CD14-positive monocyte (primary cell): Measurements from ENCODE around the gene NFYC. TPM values are rescaled to one million over a fixed set of nuclear protein-coding genes. Genes with fewer than 3 reads are reported as not detected.

Experiments used
- DNase-seq, 3 donors: peaks; one replicate each; pipeline ENCODE4 v3.0.0-alpha.2; 2011 to 2022
- H2AFZ ChIP-seq: 2 replicates; pipeline ENCODE4 v1.6.0; 2012; ENCODE audit warnings: mild to moderate bottlenecking, low read depth, low read length, inconsistent platforms; ENCODE audit not compliant: insufficient read depth, poor library complexity, severe bottlenecking
- H3K27ac ChIP-seq, 2 donors: 1 replicate in 1 of 2; 2 replicates in 1 of 2; pipeline ENCODE4 v1.5.1; 2012 to 2013; ENCODE audit warnings: low read length in 2 of 2, control low read depth in 1 of 2, inconsistent platforms in 1 of 2, low read depth in 1 of 2, mild to moderate bottlenecking in 1 of 2
- H3K27me3 ChIP-seq, 2 donors: one replicate each; pipeline versions ENCODE4 v1.6.0 to v1.6.1; 2011 to 2013; ENCODE audit warnings: low read length in 2 of 2; ENCODE audit not compliant: control insufficient read depth in 2 of 2, insufficient read depth in 2 of 2
- H3K36me3 ChIP-seq, 2 donors: replicated peaks in 1 of 2; 1 replicate in 1 of 2; 2 replicates in 1 of 2; pipeline versions ENCODE4 v1.5.1 to v1.6.1; 2012 to 2013; ENCODE audit warnings: low read length in 2 of 2, control low read depth in 1 of 2, inconsistent platforms in 1 of 2, mild to moderate bottlenecking in 1 of 2; ENCODE audit not compliant: insufficient read depth in 2 of 2, control insufficient read depth in 1 of 2
- H3K4me1 ChIP-seq, 2 donors: 1 replicate in 1 of 2; 2 replicates in 1 of 2; pipeline versions ENCODE4 v1.5.1 to v1.6.1; 2012 to 2013; ENCODE audit warnings: low read length in 2 of 2, control low read depth in 1 of 2, inconsistent platforms in 1 of 2, mild to moderate bottlenecking in 1 of 2, moderate library complexity in 1 of 2; ENCODE audit not compliant: insufficient read depth in 2 of 2, control insufficient read depth in 1 of 2
- H3K4me2 ChIP-seq: replicated peaks from 2 replicates; pipeline ENCODE3; 2012; ENCODE audit warnings: low read length, moderate library complexity, mild to moderate bottlenecking; ENCODE audit not compliant: poor library complexity, severe bottlenecking; ENCODE audit errors: extremely low read depth
- H3K4me3 ChIP-seq, 3 experiments: fragments of 200-600 bp in 1 of 3; sonication (generic) in 1 of 3; replicated peaks in 1 of 3; 1 replicate in 2 of 3; 2 replicates in 1 of 3; pipeline ENCODE4 v1.5.1; 2011 to 2013; ENCODE audit warnings: low read length in 3 of 3, mild to moderate bottlenecking in 3 of 3, control low read depth in 2 of 3, low read depth in 2 of 3, inconsistent platforms in 1 of 3, moderate library complexity in 1 of 3
- H3K79me2 ChIP-seq: 2 replicates; pipeline ENCODE4 v1.6.0; 2012; ENCODE audit warnings: mild to moderate bottlenecking, control low read depth, inconsistent platforms, low read length, moderate library complexity; ENCODE audit not compliant: insufficient read depth
- H3K9ac ChIP-seq: 2 replicates; pipeline ENCODE4 v1.6.0; 2017; ENCODE audit warnings: low read length, mild to moderate bottlenecking; ENCODE audit not compliant: insufficient read depth, poor library complexity, severe bottlenecking
- H3K9me3 ChIP-seq, 2 donors: replicated peaks in 1 of 2; 1 replicate in 1 of 2; 2 replicates in 1 of 2; pipeline versions ENCODE4 v1.5.1 to v1.6.1; 2012 to 2013; ENCODE audit warnings: low read length in 2 of 2, control low read depth in 1 of 2; ENCODE audit not compliant: control insufficient read depth in 1 of 2, insufficient read depth in 1 of 2
- H4K20me1 ChIP-seq: 2 replicates; pipeline ENCODE4 v1.6.0; 2012; ENCODE audit warnings: mild to moderate bottlenecking, low read length, control low read depth, moderate library complexity; ENCODE audit not compliant: insufficient read depth
- H3K27ac Mint-ChIP-seq, 7 donors: one replicate each; pipeline ENCODE4 v1.8.0; 2020; ENCODE audit warnings: mild to moderate bottlenecking in 7 of 7, mixed read lengths in 7 of 7, moderate library complexity in 6 of 7, inconsistent platforms in 2 of 7
- H3K27me3 Mint-ChIP-seq, 3 donors: one replicate each; pipeline ENCODE4 v1.8.0; 2021 to 2022; ENCODE audit warnings: low read depth in 3 of 3, mild to moderate bottlenecking in 3 of 3, mixed read lengths in 3 of 3, moderate library complexity in 3 of 3, inconsistent platforms in 1 of 3
- H3K36me3 Mint-ChIP-seq, 2 donors: one replicate each; pipeline ENCODE4 v1.8.0; 2020; ENCODE audit warnings: mixed read lengths in 2 of 2, inconsistent platforms in 1 of 2, mild to moderate bottlenecking in 1 of 2
- H3K4me1 Mint-ChIP-seq: one replicate; pipeline ENCODE4 v1.8.0; 2020; ENCODE audit warnings: mild to moderate bottlenecking, mixed read lengths
- H3K4me3 Mint-ChIP-seq, 2 donors: one replicate each; pipeline ENCODE4 v1.8.0; 2020; ENCODE audit warnings: mild to moderate bottlenecking in 2 of 2, mixed read lengths in 2 of 2, moderate library complexity in 1 of 2
- H3K9me3 Mint-ChIP-seq, 7 donors: one replicate each; pipeline ENCODE4 v1.8.0; 2020 to 2022; ENCODE audit warnings: mixed read lengths in 7 of 7, mild to moderate bottlenecking in 6 of 7, moderate library complexity in 6 of 7, inconsistent platforms in 2 of 7
- CTCF ChIP-seq: fragments of 200-600 bp; IDR thresholded peaks from one replicate; pipeline ENCODE4 v1.8.0; 2022; ENCODE audit warnings: antibody characterized with exemption, mild to moderate bottlenecking
- WGBS: methylation state at CpG from one replicate; pipeline ENCODE4 v1.1.5; 2013; ENCODE audit warnings: missing lambda C conversion rate; ENCODE audit not compliant: insufficient coverage; 5-methylcytosine and 5-hydroxymethylcytosine counted together
- intact Hi-C, 2 donors: fragments of 100-400 bp; cut with micrococcal nuclease; formaldehyde crosslinking; loops; one replicate each; pipeline versions ENCODE4 v1.15.0 to v1.15.1; 2023
- polyA plus RNA-seq, 3 donors: library from polyadenylated mRNA; depleted of rRNA in 1 of 3; unstranded in 2 of 3; stranded (reverse) in 1 of 3; fragments of 300-500 nt in 2 of 3; fragments of >200 nt in 1 of 3; fragmentation: Illumina TruSeq in 2 of 3; gene quantifications; 1 replicate in 2 of 3; 2 replicates in 1 of 3; pipeline ENCODE4 v1.2.3, GENCODE V29; 2012 to 2021

NFYC gene
- polyA plus RNA-seq, 3 donors = 61.2 to 142 (median 68.2) TPM

GRCh38 chr1:40710581-40711315, 19.2 kb downstream of the NFYC start:
- peaks cover 98% of the 10 kb centered on the region for H3K79me2 ChIP-seq
- H3K4me3 ChIP-seq = no peak overlapping the region
- H2AFZ ChIP-seq = no peak overlapping the region
- H3K4me2 ChIP-seq = no peak overlapping the region
- Mint-ChIP-seq H3K4me1 (peaks cover 57% of the 10 kb centered on the region), H3K27me3 (no peaks in the 10 kb centered on the region), H3K27ac (peak overlapping the region in 6 of 7 donors; percentile 79 to 93 (median 86)), H3K4me3 (no peak overlapping the region), H3K9me3 (no peaks in the 10 kb centered on the region), H3K36me3 (peaks cover 10 to 17% of the 10 kb centered on the region in 2 donors)
- DNase-seq = no peak
- H3K27me3 ChIP-seq = no peaks in the 10 kb centered on the region
- H4K20me1 ChIP-seq = peaks cover 49% of the 10 kb centered on the region
- peak overlapping the region in 1 of 2 donors; percentile 56 for H3K27ac ChIP-seq
- no peak overlapping the region for H3K9ac ChIP-seq
- peaks cover 56 to 60% of the 10 kb centered on the region in 2 donors for H3K4me1 ChIP-seq
- H3K36me3 ChIP-seq = no peaks in the 10 kb centered on the region
- H3K9me3 ChIP-seq = no peaks in the 10 kb centered on the region
- WGBS = 87% methylated on average over 3 of the region's 7 CpGs
- TF ChIP-seq CTCF = no peak
- intact Hi-C loops = no loop called here

- Histone ChIP-seq H4K20me1 (peaks cover 40% of the 10 kb centered on the region), H3K27ac (peak overlapping the region; percentile 16 to 56), H3K9ac (no peak overlapping the region), H3K79me2 (peaks cover 98% of the 10 kb centered on the region), H3K27me3 (no peaks in the 10 kb centered on the region), H3K36me3 (no peaks in the 10 kb centered on the region), H3K4me3 (no peak overlapping the region), H3K4me2 (no peak overlapping the region), H3K9me3 (no peaks in the 10 kb centered on the region), H3K4me1 (peaks cover 56 to 60% of the 10 kb centered on the region in 2 donors), H2AFZ (no peak overlapping the region)
- peaks cover 12 to 19% of the 10 kb centered on the region in 2 donors for H3K36me3 Mint-ChIP-seq
- peaks cover 66% of the 10 kb centered on the region for H3K4me1 Mint-ChIP-seq
- no peaks in the 10 kb centered on the region for H3K9me3 Mint-ChIP-seq
- intact Hi-C loops = no loop called here
- H3K27me3 Mint-ChIP-seq = no peaks in the 10 kb centered on the region
- DNase-seq = no peak
- H3K4me3 Mint-ChIP-seq = no peak overlapping the region
- WGBS = no CpG with 5 or more reads among the region's 3 CpGs
- peak overlapping the region; percentile 79 to 94 (median 87) for H3K27ac Mint-ChIP-seq
- no peak for TF ChIP-seq CTCF
Observed at GRCh38 chr1:40711465-40712404, 20.2 kb downstream of the NFYC start.
